ENCODE measurements around the gene PHYKPL. TPM values are rescaled to one million over a fixed set of nuclear protein-coding genes. Genes with fewer than 3 reads are reported as not detected.
A peak's percentile ranks its signal among the peaks of the same experiment; 100 is the strongest.
"Not testable (repeated sequence)": the region's sequence is repeated elsewhere in the genome, so short reads cannot be mapped to it uniquely, and the experiment has no call there.

The PHYKPL gene
- total RNA-seq, 1 experiment from 2014 or later = 14.1 TPM

DNA sequence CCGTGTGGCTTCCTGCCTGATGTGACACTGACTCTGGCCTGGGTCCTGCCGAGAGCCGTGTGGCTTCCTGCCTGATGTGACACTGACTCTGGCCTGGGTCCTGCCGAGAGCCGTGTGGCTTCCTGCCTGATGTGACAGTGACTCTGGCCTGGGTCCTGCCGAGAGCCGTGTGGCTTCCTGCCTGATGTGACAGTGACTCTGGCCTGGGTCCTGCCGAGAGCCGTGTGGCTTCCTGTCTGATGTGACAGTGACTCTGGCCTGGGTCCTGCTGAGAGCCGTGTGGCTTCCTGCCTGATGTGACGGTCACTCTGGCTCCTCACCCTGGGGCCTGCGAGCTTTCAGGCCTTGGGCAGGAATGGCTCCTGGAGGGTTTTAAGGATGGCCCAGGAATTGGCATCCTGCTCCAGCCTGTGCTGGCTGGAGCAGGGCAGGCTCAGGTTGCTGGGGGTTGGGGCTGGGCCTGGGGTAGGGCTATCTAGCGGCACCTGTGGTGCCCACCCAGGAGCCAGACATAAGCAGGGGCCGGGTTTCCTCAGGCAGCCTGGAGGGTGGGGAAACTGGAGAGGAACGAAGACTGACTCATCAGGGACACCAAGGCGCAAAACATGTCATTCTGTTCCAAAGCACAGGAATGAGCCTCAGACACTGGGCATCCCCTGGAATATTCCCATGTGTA is 7.2 kb upstream of the PHYKPL start:
- not testable (repeated sequence) for DNase-seq (ENCODE audit: low read depth)

DNA sequence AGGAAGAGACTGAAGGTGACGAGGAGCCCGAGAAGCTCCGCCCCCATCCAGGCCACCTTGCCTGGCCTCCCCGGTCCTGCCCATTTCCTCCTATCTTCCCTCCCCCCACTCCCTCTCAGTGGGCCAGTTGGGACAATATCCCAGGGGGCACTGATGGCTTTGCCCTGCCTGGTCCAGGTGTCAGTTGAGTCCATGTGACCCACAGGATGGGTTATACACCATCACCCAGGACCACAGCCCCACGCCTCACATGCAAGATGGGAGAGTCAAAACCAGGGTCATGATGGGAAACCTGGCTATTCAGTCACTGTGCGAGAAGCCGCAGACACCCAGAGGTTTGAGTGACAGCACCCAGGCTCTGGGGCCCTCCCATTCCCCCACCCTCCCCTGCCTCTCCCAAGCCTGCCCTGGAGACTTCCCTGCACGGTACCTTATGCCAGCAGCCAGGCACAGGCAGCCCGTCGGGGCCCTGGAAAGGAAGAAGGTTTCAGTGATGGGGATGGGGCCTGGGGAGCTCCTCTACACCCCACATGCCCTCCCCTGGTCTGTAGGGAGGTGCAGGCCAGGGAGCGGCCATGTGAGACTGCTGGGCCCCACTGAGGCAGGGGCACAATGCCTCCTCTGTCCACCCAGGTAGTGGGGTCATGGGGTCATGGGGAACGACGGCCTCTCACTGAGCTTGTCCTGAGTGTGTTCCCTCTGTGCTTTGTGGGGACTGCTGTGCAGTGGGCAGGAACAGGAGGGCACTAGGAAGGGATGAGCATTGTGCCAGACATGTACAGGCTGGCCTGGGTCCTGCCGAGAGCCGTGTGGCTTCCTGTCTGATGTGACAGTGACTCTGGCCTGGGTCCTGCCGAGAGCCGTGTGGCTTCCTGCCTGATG is 6.3 kb upstream of the PHYKPL start:
- DNase-seq (ENCODE audit: low read depth) = no peak

DNA sequence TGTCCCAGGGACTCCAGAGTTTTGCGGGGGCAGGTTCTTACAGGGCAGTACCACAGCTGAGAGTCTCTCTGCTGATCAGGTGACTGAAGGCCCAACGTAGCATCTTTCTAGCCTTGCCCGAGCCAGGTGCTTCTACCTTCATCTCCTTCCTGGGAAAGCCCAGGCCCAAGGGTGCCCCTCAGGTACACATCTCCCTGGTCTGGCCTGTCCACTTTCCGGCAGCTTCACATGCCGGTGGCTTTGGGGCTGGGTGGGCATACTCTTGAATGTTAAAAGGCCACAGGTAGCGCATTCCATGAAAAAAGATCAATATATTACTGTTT is 5.7 kb upstream of the PHYKPL start:
- DNase-seq (ENCODE audit: low read depth) = no peak

DNA sequence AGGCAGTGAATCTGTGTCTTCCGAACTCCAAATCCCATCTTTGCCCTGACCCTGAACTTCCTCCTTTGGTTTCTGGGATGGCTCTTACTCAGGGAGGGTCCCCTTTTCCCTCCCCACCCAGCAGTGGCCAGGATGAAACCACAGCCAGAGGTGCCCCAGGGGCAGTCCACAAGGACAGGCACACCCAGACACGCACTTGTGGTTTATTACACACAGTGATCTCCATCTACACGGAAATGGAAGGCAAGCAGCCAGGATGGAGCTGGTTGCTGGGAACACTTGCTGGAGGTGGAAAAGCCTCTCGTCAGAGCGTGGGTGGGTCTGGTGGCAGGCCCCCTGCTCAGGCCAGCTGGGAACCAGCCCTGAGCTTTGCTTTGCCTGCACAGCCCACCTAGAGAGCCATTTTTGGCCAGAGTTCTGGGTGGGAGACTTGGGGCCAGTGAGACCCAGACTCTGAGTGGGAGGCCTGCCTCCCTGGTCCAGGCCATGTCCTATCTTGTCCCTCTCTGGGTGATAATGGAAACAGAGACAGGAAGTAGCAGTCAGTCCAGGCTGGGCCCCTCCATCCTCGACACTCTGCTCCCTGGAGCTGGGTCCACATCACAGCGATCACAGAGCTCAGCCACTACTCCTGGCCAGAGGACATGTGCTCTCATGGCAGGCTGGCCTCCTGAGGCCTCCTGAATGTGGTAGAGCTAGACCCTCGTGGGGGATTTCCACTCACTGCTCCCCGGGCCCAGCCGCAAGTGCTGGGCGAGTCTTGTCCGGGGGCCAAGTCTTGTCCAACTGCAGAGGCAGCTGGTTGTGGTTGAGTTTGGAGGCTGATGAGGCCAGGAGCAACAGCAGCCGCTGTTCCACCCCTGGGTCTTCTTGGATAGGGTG is 5.1 kb upstream of the PHYKPL start:
- DNase-seq (ENCODE audit: low read depth) = peak; percentile 82

DNA sequence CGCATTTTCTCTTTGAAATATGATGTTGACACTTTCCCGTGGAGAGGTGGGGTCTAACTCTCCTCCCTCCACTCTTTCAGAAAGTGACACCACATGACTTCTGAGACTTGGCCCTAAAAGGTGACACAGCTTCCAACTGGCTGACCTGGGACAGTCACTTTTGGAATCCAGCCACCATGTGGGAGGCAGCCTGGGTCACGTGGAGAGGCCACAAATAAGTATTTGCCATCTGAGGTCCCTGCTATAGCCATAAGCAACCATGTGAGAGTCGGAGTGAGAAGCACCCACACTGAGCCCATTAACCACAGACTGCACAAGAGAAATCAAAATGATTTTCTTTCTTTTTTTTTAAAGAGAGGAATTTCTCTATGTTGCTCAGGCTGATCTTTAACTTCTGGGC is 4.1 kb upstream of the PHYKPL start:
- DNase-seq (ENCODE audit: low read depth) = peak; percentile 44

DNA sequence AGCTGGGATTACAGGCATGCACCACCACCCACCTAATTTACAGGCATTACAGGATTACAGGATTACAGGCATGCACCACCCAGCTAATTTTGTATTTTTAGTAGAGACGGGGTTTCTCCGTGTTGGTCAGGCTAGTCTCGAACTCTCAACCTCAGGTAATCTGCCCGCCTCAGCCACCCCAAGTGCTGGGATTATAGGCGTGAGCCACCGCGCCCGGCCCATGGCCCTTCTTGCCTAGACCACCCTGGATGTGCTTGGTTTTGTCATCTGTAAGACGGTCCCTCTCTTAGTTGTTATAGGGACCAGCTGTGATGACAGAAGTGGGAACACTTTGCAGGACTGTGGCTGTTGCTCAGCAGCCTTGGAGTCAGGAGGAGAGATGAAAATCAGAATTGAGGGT is 3.5 kb upstream of the PHYKPL start:
- no peak for DNase-seq (ENCODE audit: low read depth)

DNA sequence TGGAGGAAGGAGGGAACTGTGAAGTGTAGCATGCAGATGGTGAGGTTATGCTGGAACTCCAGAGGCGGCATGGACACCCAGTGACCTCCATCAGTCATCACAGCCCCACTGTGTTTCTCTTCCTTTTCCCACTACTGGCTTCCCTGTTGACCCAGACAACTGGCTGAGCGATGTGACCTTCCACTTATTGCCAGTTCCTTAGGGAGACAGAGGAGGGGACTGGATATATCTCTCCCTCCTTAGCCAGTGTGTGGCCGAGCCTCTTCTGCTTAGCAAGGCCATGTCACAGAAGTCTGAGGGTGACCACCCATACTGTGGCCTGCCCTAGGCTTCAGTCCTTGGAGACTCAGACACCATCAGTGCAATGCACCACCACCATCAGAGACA is 3.0 kb upstream of the PHYKPL start:
- no peak for DNase-seq (ENCODE audit: low read depth)

DNA sequence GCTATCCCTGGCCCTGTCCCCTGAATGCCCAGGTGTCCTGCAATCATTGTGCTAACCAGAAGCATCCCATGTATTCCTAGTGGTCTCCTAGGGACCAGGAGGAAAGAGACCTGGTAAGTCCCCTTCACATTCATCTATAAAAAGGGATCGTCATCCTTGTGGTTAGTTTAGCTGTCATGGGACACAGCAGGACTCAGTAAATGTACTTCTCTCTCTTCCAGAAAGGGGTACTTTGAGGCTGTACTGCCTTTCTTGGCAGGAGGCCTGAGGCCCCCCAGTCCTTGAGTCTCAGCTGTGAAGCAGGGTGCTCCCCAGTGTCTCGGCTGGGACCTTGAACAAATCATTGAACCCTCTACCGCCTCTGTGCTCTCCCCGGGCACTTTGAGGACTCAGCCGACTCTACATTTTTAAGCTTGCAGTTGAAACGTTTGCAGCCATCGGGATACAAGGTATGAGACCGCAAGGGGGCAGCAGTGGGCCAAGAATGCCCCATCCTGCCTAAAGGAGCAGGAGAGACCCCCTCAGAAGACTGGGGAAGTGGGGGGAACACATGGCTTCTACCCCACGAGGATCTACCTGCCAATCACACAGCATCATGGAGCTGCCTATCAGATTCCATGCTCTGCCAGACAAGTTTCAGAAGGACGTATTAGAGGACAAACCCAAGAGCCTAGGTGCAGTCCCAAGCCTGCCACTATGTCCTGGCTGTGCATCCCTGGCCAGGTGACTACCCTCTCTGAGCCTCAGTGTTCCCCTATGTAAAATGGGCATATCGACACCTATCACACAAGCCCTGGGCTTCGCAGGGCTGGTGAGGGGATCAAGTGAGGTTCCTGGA is 2.4 kb upstream of the PHYKPL start:
- DNase-seq (ENCODE audit: low read depth) = peak; percentile 79

DNA sequence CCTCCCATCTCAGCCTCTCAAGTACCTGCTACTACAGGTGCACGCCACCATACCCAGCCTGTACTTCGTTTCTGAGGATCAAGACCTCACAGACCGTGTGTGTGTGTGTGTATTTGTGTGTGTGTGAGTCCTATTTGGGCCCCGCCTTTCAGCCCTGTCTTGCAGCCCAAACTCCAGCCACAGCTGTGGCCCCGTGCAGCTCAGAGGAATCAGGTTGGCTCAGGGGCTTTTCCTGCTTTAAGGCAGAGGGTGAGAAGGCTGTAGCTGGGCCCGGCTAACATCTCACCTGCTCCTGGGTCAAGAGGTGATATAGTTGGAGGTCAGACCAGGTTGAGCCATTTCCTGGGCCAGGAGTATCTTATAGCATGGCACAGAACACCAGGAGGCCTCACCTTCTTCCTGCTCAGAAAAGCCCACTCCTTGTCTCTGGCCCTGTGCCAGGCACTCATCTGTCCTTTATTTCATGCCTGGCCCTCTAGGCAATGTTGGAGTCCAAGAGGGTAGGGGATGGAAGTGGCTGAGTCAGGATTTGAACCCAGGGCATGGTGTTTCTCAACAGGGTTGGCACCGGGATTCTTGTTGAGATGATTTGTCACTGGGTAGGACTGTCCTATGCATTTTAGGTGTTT is 1.6 kb upstream of the PHYKPL start:
- DNase-seq (ENCODE audit: low read depth) = no peak

DNA sequence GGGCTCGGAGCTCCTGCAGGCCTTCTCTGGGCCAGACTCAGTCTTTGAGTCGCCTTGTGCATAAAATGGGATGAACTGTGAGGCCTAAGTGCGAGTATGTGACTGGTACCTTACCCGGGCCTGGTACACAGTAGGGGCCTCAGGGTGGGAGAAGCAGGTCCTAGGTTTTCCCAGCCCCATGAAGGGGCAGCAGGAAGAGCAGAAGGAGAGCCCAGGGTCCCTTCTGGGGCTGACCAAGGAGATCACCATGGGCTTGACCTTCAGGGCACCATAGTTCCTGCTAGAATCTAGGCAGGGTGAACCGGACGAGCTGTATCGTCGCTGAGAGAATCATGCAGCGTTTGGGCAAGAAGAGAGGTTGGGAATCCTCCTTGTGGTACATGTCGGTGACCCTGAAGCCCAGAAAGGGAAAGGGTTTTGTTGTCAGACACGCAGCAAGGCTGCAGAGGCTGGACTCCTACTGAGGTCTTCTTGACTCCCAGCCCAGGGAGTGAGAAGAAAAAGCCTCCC is 373 bp upstream of the PHYKPL start:
- DNase-seq (ENCODE audit: low read depth) = no peak

DNA sequence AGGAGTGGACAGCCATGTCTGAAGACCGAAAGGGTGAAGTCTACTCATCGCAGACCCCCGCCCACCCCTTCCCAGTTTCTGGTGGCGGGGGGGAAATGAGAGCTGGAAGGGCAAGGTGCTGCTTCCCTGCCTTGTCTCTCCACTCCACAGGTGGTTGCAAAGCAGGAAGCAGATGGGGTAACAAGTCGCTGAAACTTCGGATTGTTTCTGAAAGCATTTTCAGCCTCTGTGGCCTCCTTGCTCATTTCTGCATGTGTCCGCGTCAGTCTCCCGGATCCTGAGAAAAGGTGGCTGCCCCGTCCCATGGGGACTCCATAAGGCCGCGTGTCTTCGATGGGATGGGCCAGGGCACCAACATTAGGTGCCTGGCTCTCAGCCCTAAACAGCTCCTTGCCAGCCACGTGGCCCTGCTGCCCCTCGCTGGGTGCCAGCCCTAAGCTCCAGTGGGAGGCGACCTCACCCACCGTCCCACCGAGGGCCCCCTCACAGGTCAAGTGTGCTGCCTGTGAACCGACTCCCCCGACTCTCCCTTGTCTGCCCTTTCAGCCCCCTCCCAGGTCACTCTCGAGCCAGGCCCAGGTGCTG is 971 bp downstream of the PHYKPL start:
- no peak for DNase-seq (ENCODE audit: low read depth)

DNA sequence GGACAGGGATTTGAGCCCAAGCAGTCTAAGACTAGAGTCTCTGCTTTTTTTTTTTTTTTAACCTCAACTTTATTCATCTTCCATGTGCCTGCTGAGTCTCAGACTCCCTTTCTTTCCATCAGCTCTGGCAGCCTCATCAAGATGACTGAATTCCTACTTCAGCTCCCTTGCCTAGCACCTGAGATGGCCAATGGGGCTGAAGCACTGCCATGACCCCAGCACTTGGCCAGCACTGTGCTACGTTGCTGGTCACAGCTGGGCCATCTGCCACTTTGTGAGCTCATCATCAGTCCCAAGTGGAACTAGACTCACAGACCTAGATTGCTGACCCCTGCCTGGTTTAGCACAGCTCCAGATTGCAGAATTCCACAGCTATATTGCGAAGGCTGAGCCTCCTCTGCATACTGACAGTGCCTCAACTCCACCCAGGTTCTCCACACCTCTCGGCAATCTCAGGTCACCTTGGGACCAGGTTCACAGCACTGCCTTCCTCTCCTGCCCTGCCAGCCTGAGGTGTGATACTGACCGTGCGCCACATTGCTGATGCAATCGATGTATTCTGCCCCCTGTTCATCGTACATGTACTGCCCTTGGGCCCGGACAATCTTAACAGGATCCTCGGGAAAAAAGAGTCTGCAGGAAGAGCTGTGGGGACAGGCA is 1.6 kb downstream of the PHYKPL start:
- no peak for DNase-seq (ENCODE audit: low read depth)

DNA sequence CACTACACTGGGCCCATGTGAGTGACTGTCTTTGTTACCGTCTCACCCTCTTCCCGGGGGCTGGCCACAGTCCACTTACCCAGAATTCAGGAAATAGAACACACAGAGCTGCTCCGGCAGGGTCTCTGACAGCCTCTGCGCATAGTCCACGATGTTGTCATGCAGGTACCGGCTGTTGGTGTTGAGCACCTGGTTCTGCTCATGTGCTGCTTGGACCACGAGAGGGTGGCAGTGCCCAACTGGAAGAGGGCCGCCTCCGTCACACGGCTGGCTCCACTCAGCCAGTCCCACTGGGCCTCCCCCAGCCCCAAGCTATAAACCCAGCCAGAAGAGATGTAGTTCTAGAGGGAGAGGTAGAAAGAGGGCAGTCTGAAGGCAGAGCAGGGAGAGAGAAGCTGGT is 2.7 kb downstream of the PHYKPL start:
- DNase-seq (ENCODE audit: low read depth) = no peak

DNA sequence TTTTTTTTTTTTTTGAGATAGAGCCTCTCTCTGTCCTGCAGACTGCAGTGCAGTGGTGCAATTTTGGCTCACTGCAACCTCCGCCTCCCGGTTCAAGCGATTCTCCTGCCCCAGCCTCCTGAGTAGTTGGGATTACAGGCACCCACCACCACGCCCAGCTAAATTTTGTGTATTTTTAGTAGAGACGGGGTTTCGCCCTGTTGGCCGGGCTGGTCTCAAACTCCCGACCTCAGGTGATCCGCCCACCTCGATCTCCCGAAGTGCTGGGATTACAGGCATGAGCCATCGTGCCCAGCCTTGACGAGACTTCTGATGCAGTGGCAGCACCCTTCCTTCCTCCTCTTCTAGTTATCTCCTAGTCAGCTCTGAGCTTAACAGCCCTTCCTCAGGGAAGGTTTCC is 3.5 kb downstream of the PHYKPL start:
- DNase-seq (ENCODE audit: low read depth) = not testable (repeated sequence)

DNA sequence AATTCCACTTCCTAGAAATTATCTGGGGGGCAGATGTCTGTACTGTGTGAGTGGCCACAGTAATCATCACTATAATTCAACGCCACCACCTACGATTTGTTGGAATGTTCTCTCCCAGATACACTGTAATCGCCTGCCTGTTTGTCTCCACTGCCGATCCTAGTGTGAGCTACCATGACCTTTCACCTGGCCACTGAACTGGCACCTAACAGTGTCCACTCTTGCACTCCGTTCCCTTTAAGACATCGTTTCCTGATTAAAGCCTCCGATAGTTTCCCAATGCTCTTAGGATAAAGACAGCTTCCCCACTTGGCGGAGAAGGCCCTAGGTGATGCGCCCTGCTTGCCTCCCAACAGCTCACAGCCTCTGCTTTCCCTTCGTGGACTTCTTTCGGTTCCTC is 4.0 kb downstream of the PHYKPL start:
- DNase-seq (ENCODE audit: low read depth) = no peak

DNA sequence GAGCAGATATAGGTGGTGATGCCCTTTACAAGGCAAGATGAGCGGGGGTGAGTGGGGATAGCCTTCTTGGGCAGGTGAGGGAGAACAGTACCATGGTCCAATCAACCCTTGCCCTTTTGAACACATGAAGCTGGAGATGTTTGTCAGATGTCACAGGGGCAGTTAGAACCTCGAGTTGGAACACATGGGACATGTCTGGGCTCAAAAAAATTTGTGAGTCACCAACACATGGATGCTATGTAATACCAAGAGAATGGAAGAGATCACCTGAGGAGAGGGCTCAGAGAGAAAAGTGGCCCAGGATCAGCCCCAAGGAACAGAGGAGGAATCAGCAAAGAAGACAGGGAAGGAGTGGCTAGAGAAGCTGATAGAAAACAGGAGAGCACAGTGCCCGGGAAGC is 4.7 kb downstream of the PHYKPL start:
- DNase-seq (ENCODE audit: low read depth) = no peak

DNA sequence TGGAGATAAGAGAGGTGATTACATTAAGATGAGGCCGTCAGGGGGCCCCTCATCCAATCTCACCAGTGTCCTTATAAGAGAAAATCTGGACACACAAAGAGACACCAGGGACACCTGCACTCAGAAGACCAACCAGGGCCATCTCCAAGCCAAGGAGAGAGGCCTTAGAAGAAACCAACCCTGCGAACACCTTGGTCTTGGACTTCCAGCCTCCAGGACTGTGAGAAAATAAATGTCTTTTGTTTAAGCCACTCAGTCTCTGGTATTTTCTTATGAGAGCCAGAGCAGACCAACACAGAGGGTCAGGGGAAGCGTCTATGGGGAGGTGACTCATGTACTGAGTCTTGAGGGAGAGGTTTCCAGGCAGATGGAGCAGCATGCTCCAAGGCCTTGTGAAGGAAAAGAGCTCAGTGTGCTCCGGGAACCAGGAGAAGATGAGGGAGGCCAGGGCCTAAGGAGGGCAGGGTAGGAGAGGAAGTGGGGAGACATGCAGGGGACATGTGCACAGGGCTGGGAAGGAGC is 5.4 kb downstream of the PHYKPL start:
- DNase-seq (ENCODE audit: low read depth) = no peak

DNA sequence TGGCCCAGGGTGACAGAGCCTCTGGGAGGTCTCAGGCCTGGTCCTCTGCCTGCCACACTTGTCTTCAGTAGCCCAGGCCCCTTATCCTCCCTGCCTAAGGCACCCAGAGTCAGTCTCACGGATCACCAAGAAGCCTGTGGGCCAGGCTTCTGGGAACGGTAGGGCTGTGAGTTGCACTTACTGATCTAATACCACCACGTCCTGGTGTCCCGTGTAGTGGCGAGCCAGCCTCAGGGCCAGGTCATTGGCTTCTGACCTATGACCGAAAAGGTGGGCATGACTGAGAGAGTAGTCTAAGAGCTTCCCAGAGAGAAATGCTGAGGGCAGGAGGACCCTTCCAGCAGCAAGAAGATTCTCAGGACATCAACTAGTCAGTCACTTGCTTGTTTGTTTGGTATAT is 7.4 kb downstream of the PHYKPL start:
- DNase-seq (ENCODE audit: low read depth) = no peak

DNA sequence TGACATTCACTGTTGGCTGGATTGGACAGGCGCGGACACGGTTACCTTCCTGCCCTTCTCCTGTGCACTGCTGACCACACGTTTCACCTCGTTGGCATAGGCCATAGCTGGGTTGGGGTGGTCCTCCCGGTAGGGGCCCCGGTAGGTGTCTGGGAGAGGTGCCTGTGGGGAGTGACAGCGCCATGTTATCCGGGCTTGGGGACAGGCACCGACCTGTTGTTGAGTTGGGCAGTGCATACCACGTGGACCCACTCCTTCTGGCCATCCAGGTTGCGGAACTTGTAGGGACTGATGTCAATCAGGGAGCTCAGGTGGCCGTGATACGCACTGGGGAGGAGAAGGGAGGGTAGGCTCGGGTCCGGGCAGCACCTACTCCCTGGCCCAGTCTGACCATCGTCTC is 8.2 kb downstream of the PHYKPL start:
- DNase-seq (ENCODE audit: low read depth) = no peak

DNA sequence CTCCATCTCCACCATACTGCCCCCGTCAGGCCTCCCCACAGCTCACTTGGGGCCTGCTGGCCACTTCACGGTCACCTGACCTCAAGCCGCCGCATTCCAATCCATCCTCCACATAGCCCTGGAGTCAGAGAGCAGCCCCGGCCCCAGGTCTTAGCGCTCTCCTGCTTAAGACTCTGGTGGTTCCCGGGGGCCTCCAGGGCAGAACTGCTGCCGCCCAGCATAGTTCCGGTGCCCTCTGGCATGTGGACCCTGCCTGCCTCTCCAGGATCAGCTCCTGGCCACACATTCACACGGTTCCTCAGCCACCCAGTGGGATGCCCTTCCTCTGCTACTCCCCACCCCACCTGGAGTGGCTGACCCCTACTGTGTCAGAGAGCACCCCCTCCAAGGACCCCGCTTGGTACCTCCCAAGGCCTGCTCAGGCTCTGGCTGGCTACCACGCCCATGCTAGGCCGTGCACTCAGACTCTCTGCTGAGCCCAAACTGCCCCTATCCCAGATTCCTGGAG is 8.7 kb downstream of the PHYKPL start:
- DNase-seq (ENCODE audit: low read depth) = no peak
